Activated CD8-positive, alpha-beta memory T cell treated with anti-CD3 and anti-CD28 coated beads for 36 hours (primary cell): ENCODE results near the gene FTCD. TPM values are rescaled to one million over a fixed set of nuclear protein-coding genes. Genes with fewer than 3 reads are reported as not detected.
"Not testable (repeated sequence)": the region's sequence is repeated elsewhere in the genome, so short reads cannot be mapped to it uniquely, and the experiment has no call there.

Experiments
- CTCF ChIA-PET: fragments of 350-600 bp; sonication (Branson Sonifier 250); formaldehyde crosslinking; loops from one replicate; lab custom pipeline; 2021; ENCODE audit warnings: antibody characterized with exemption; lab: Charles Lee
- POLR2A ChIA-PET: fragments of 350-600 bp; sonication (Branson Sonifier 250); formaldehyde crosslinking; loops from one replicate; lab custom pipeline; 2021; ENCODE audit warnings: antibody characterized with exemption; lab: Charles Lee
- total RNA-seq, 2 experiments: library from RNA; stranded (reverse); gene quantifications; one replicate each; pipeline ENCODE4 v1.2.3, GENCODE V29; 2021

FTCD gene
- total RNA-seq, 2 experiments from 2014 or later = 0.23 TPM; not detected in 1

GRCh38 chr21:46157396-46157986 lies 2.1 kb upstream of the FTCD start:
- ChIA-PET POLR2A (no interaction called here), CTCF (no interaction called here)

- ChIA-PET CTCF (interaction anchor here (0.9 kb wide), 1 partner anchor 44 kb away, joined by 3 read pairs; no protein-coding TSS in a partner anchor), POLR2A (no interaction called here)
These were observed 1.3 kb upstream of the FTCD start for GRCh38 chr21:46156678-46157077.

GRCh38 chr21:46156378-46156645 lies 933 bp upstream of the FTCD start:
- ChIA-PET CTCF (interaction anchor here (0.9 kb wide), 1 partner anchor 44 kb away, joined by 3 read pairs; no protein-coding TSS in a partner anchor), POLR2A (no interaction called here)

GRCh38 chr21:46154955-46155513 lies 345 bp downstream of the FTCD start:
- CTCF ChIA-PET = interaction anchor here (1.2 kb wide), 1 partner anchor 12 kb away, joined by 3 read pairs; no protein-coding TSS in a partner anchor
- POLR2A ChIA-PET = no interaction called here

DNA sequence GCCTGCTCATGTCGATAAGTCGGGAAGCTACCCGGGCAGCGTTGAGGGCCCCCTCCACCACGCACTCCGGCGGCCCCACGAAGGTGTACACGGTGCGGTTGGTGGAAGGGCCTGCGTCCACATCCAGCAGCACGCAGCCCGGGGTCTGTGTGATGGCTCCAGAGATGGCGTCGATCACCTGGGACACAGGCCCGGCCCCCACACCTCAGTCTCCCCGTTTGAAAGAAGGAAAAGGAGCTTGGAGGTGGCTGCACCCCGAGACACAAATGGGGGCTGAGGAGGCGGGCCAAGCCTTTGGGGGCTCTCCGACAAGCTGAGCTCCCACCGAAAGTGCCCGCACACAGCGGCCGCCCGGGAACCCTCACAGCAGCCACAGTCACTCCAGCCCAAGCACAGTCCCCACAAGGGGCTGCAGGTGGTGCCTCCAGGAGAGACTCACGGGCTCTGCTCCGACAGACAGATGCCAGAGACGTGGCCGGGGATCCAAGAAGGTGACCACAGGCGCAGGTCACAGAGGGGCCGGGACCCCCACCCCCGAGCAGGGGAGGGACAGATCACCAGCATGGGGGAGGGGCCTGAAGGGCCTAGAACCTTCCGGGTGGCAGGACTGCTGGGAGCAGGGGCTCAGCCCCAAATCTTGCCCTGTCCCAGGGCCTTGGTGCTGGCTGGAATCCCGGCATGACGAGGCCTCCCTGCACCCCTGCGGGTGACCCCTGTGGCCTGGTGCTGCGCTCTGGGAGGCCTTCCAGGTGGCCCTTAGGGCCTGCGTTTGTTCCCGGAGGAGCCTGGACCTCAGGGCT lies 1.0 kb downstream of the FTCD start:
- ChIA-PET POLR2A (no interaction called here), CTCF (interaction anchor here (1.0 to 1.5 kb wide), 3 partner anchors 11 to 73 kb away, joined by 3 read pairs; no protein-coding TSS in a partner anchor)

DNA sequence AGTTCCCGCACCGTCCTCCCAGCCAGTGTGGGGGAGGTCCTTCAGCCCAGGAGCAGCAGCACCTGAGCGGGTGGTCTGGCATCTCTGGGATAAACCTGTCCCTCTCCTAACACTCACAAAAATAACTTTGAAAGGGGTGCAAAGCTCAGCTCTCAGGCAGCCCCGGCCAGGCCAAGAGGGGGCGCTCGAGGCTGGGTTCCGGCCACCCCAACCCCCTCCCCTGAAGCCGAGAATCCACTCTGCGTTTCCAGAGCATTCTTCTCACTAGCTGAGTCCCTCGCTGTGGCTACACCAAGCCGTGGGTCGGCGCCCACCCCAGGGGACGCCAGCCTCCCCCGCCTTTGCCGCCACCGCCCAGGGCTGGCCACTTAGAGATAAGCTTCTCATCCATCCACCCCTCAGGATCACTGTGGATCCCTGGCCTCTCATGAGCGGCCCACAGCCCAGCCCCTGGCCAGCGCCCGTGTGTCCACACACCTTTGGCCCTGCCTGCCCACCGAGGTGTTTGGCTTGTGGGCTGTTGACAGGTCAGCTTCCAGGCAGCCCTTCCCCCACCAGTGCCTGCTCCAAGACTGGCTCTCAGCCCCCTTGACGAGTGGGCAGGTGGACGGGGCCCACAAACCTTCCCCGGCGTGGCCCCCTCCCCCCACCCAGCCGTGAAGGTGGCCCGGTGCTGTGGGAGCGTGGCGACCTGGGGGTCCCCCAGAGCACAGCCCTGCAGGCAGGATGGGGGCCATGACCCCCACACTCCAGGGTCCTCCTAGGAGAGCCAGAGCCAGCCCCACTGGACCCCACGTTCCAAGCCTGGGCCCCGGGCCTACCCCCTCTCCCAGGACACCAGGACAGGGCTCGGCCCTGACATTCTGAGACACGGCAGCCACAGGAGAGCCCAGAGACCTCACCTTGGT lies 1.9 kb downstream of the FTCD start:
- POLR2A ChIA-PET = no interaction called here
- CTCF ChIA-PET = interaction anchor here (1.0 to 1.8 kb wide), 4 partner anchors 10 to 74 kb away, joined by 3 to 13 read pairs (median 3); no protein-coding TSS in a partner anchor

DNA sequence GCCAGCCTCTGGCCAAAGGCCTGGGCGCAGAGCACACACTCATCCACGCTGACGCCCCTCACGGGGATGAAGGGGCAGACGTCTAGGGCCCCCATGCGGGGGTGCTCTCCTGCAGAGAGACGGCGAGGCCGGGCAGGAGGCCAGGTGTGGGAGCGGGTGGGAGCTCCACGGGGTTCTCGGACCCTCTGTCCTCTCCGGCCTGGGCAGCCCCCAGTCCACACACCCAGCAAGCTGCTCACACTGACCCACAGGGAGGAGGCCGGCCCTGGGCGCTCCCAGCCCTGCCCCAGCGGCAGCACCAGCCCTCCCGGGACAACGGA lies 2.5 kb downstream of the FTCD start:
- CTCF ChIA-PET = interaction anchor here (1.3 to 1.8 kb wide), 3 partner anchors 9 to 21 kb away, joined by 3 to 13 read pairs (median 3); no protein-coding TSS in a partner anchor
- POLR2A ChIA-PET = no interaction called here

GRCh38 chr21:46151989-46152926 lies 3.1 kb downstream of the FTCD start:
- ChIA-PET CTCF (interaction anchor here (1.3 to 1.8 kb wide), 2 partner anchors 9 to 20 kb away, joined by 3 to 13 read pairs; no protein-coding TSS in a partner anchor), POLR2A (no interaction called here)

GRCh38 chr21:46151261-46151988 lies 4.0 kb downstream of the FTCD start:
- CTCF ChIA-PET = no interaction called here
- POLR2A ChIA-PET = no interaction called here

DNA sequence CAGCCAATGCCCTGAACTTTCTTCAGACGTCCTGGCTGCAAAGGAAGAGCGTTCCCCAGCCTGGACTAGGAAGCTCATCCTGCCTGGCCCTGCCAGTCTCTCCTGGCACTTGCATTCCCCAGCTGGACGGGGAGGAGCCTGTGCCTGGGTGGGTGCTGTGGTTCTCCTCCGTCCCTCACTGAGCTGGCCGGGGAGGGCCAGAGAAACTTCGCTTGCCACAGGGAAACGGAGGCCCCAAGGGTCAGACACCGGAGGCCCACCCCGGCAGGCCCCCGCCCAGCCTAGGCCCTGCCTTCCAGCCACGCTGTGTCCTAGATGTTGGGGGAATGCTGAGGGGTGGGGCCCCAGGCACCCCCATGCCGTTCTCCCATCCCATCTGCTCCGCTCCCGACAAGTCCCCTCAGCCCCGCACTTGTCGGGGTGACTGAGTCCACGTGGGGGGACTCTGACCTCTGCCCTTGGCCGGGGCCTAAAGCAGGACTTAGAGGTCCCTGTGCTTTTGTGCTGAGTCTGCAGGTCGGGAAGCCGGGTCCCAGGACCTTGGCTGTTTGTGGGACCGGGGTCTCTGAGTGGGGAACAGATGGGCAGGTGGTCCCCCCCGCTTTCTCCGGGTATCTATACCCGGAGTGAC lies 4.8 kb downstream of the FTCD start:
- POLR2A ChIA-PET = no interaction called here
- CTCF ChIA-PET = no interaction called here

GRCh38 chr21:46150073-46150472 lies 5.3 kb downstream of the FTCD start:
- ChIA-PET POLR2A (no interaction called here), CTCF (no interaction called here)

DNA sequence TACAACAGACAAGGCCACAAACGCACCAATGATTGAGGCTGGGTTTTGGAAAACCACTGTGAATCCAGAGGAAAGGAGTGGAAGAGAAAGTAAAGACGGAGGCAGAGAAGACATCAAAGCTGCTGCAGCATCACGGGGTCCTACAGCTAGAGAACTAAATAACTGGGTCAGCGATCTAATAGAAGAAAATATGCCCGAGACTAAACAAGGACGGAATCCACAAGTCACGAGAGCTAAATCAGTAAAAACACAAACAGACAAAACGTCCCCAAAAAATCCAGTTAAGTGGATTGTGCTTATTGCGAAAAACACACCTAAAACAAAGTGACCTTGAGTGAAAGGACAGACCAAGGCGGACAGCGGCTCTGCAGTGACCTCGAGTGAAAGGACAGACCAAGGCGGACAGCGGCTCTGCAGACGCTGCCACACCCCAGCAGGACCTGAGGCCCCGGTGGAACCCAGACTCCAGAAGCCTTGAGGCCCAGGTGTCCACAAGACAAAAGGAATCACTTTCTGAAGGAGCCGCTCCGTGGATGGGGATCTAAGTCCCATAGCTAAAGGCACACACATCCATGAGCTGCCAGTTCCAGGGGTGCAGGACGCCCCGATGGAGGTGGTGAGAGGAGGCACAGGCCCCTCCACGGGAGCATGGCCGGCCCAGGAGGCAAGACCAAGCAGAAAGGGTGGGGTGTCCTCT lies 6.0 kb downstream of the FTCD start:
- CTCF ChIA-PET = no interaction called here
- POLR2A ChIA-PET = no interaction called here

- POLR2A ChIA-PET = no interaction called here
These were observed 7.3 kb downstream of the FTCD start for GRCh38 chr21:46148106-46148505.

GRCh38 chr21:46147429-46147828 lies 8.0 kb downstream of the FTCD start:
- CTCF ChIA-PET = interaction anchor here (1.0 kb wide), 1 partner anchor 51 kb away, joined by 3 read pairs; no protein-coding TSS in a partner anchor
- POLR2A ChIA-PET = not testable (repeated sequence)

More at GRCh38 chr21:46148106-46148505, 7.3 kb downstream of the FTCD start:
- CTCF ChIA-PET = no interaction called here

DNA sequence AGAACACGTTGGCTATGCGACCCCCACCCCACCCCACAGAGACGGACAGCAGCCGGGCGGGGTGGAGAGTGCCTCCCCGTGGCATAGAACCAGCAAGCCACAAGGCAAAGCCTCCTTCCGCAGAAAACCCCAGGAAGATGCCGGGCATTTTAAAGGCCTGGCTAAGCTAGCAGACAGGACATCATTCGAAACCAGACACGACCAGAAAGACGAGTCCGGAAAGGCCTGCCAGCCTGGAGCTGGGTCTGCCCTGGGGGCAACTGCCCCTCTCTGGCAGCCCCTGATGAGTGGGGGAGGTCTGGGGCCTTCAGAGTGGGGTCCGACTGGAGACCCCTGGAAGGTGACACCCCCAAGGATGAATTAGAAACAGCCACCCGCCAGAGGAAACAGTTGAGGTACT lies 8.5 kb downstream of the FTCD start:
- ChIA-PET CTCF (interaction anchor here (1.0 kb wide), 1 partner anchor 50 kb away, joined by 3 read pairs; no protein-coding TSS in a partner anchor), POLR2A (no interaction called here)

DNA sequence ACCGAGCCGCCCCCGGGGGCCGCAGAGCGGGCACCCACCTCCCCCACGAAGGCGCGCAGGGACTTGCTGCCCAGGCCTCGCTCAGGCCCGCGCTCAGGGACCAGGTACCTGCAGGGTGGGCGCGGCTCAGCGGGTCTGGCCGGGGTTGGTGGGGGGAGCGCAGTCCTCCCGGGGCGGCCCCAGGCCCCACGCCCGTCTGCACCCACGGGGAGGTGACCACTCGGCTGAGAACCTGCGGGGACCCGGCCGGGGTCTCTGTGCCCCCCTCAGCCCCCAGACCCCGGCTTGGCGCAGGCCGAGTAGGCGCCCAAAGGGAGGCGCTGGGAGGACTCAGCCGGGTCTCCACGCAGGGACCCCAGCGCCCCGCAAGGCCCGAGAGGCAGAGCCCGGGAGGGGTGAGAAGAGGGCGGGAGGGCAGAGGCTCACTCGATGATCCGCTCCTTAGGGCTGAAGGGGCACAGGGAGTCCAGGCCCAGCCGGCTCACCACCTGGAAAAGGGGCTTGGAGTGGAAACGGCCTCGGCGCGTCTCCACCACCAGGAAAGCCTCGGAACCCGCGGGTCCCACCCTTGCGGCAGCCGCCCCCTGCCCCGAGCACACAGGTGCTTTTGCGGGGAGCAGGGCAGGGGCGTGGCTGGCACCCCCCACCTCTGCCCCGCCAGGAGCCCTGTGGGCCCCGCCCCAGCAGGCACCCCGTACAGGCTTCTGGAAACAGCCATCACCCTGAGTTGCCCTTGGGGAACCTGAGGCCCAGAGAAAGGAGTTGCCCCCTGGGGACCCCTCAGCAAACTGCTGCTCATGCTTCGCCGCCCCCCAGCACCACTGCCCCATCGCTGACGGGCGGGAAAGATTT lies 9.3 kb downstream of the FTCD start:
- CTCF ChIA-PET = no interaction called here
- POLR2A ChIA-PET = no interaction called here
